Left ventricle myocardium inferior (tissue), 1 donor: ENCODE data around the gene FPGT. TPM values are rescaled to one million over a fixed set of nuclear protein-coding genes. Genes with fewer than 3 reads are reported as not detected.

Source experiments
- DNase-seq: peaks from one replicate; pipeline ENCODE4 v3.0.0-alpha.2; 2020
- H3K27ac ChIP-seq: fragments of 200-600 bp; replicated peaks from 2 replicates; pipeline ENCODE4 v1.8.0; 2021
- H3K27me3 ChIP-seq: fragments of 200-600 bp; 2 replicates; pipeline ENCODE4 v1.8.0; 2021; ENCODE audit warnings: low read depth
- H3K36me3 ChIP-seq: fragments of 200-600 bp; 2 replicates; pipeline ENCODE4 v1.8.0; 2021
- H3K4me1 ChIP-seq: fragments of 200-600 bp; 2 replicates; pipeline ENCODE4 v1.8.0; 2021
- H3K4me3 ChIP-seq: fragments of 200-600 bp; 2 replicates; pipeline ENCODE4 v1.8.0; 2021; ENCODE audit warnings: mild to moderate bottlenecking, moderate library complexity
- H3K9me3 ChIP-seq: fragments of 200-600 bp; replicated peaks from 2 replicates; pipeline ENCODE4 v1.8.0; 2021
- intact Hi-C: fragments of 100-400 bp; cut with micrococcal nuclease; formaldehyde crosslinking; loops from one replicate; pipeline ENCODE4 v1.11.0; 2022
- total RNA-seq: library from RNA; stranded (reverse); fragmentation: NEBNext Ultra II Directional; extraction: Animal tissue kit (Norgen Biotek cat#: 25700); gene quantifications from one replicate; pipeline ENCODE4 v1.2.1, GENCODE V29; 2021
- TF ChIP-seq, protein P1 (sequence below): fragments of 200-600 bp; IDR thresholded peaks from 2 replicates; pipeline ENCODE4 v1.8.0; 2021; ENCODE audit warnings: antibody characterized with exemption, mild to moderate bottlenecking, borderline replicate concordance
- donor health status: DM: no; HTN: yes; CAD: no; lungs with severe emphysema.

Gene FPGT
- total RNA-seq, 1 donor from 2014 or later: 10.3 TPM

DNA sequence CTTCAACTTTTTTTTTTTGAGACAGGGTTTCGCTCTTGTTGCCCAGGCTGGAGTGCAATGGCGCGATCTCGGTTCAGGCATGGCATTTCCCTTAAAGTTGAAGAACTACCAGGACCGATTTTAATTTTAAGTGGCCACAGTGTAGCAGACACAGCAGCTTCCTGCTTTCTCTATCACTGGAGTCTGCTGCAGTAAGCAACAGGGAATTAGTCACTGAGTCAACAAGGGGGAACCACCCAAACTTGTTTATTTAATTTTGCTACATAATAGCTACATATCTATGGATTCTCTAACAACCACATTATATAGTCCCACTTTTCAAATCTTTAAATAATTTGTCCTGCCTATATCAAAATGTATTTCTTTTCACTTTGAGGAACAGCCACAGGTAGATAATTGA lies 24.7 kb downstream of the FPGT start:
- TF ChIP-seq, protein P1, sequence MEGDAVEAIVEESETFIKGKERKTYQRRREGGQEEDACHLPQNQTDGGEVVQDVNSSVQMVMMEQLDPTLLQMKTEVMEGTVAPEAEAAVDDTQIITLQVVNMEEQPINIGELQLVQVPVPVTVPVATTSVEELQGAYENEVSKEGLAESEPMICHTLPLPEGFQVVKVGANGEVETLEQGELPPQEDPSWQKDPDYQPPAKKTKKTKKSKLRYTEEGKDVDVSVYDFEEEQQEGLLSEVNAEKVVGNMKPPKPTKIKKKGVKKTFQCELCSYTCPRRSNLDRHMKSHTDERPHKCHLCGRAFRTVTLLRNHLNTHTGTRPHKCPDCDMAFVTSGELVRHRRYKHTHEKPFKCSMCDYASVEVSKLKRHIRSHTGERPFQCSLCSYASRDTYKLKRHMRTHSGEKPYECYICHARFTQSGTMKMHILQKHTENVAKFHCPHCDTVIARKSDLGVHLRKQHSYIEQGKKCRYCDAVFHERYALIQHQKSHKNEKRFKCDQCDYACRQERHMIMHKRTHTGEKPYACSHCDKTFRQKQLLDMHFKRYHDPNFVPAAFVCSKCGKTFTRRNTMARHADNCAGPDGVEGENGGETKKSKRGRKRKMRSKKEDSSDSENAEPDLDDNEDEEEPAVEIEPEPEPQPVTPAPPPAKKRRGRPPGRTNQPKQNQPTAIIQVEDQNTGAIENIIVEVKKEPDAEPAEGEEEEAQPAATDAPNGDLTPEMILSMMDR: no peak
- intact Hi-C loops: no loop called here
- H3K27me3 ChIP-seq: no peaks in the 10 kb centered on the region

DNA sequence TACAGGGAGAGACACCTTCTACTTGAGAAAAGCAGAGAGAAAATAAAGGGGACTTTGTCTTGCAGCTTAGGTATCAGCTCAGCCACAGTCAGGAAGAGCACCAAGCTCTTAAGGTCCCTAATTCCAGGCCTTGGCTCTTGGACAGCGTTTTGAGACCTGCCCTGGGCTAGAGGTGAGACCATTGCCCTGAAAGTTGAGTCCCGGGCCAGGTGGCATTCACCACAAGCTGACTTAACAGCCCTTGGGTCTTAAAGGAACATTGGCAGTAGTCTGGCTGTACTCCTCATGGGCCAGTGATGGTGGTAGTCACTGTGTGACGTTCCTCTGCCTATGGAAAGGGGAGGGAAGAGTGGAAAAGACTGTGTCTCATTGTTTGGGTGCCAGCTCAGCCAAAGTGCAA lies 25.4 kb downstream of the FPGT start:
- no peak for DNase-seq
- TF ChIP-seq, protein P1: no peak
- Histone ChIP-seq H3K9me3 (peaks cover 31% of the 10 kb centered on the region), H3K36me3 (peaks cover 17% of the 10 kb centered on the region), H3K4me3 (no peak overlapping the region), H3K27ac (no peak overlapping the region), H3K27me3 (no peaks in the 10 kb centered on the region), H3K4me1 (no peaks in the 10 kb centered on the region)
- intact Hi-C loops: no loop called here

More for the DNA sequence above, 24.7 kb downstream of the FPGT start:
- no peak overlapping the region for H3K4me3 ChIP-seq
- no peak overlapping the region for H3K27ac ChIP-seq
- no peak for DNase-seq
- no peaks in the 10 kb centered on the region for H3K4me1 ChIP-seq
- peaks cover 24% of the 10 kb centered on the region for H3K9me3 ChIP-seq
- peaks cover 17% of the 10 kb centered on the region for H3K36me3 ChIP-seq

DNA sequence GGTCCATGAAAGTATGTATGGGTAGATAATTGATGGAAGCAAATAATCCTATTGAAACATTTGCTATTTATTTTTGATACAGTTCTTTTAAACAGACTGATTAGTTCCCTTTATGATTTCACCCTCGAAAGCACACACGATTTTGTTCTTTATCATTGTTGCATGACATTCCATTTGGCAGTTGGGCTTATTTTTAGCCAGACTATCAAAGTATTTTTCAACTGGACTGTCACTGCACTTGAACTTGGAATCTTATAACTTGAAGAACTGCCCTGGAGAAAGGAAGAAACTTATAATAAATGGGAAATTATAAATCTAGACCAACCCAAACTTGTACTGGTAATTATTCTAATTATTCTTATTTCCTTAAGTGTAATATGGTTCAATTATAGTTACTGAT lies 37.1 kb downstream of the FPGT start, which contains the start of gene TNNI3K:
TSS of gene TNNI3K (plus strand) at position 235 of the 400 bp plus-strand sequence. CDS start at position 300, 65 bp downstream.
- TF ChIP-seq, protein P1: no peak
- Histone ChIP-seq H3K9me3 (peaks cover 4% of the 10 kb centered on the region), H3K36me3 (peaks cover 10% of the 10 kb centered on the region), H3K4me3 (peak within 1 kb of the TSS; percentile 63), H3K27ac (peak within 1 kb of the TSS; percentile 79), H3K27me3 (no peaks in the 10 kb centered on the region), H3K4me1 (peaks cover 8% of the 10 kb centered on the region)
- intact Hi-C loops: no loop called here
- DNase-seq: no peak

DNA sequence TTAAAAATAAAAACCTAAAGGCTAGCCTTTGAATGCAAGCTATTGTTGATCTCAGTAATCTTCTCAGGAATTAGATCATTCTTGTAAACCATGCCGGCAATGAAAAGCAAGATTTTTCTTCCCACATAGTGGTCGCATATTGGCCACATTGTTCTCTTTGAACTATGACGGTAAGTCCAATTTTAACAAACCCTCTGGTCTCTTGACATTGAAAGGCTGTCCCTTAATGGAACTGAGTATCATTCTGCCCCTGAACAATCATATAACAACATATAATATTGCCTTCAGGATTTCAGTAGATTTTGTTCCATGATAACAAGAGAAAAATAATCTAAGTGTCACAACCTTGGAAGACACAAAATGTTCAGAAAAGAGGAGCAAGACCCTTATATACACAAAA lies 38.4 kb downstream of the FPGT start:
- H3K36me3 ChIP-seq: peaks cover 19% of the 10 kb centered on the region
- peak overlapping the region; percentile 63 for H3K4me3 ChIP-seq
- no peak for DNase-seq
- TF ChIP-seq, protein P1: no peak
- peaks cover 8% of the 10 kb centered on the region for H3K4me1 ChIP-seq
- no peaks in the 10 kb centered on the region for H3K27me3 ChIP-seq
- H3K27ac ChIP-seq: peak overlapping the region; percentile 79
- H3K9me3 ChIP-seq: peaks cover 7% of the 10 kb centered on the region
- intact Hi-C loops: no loop called here

DNA sequence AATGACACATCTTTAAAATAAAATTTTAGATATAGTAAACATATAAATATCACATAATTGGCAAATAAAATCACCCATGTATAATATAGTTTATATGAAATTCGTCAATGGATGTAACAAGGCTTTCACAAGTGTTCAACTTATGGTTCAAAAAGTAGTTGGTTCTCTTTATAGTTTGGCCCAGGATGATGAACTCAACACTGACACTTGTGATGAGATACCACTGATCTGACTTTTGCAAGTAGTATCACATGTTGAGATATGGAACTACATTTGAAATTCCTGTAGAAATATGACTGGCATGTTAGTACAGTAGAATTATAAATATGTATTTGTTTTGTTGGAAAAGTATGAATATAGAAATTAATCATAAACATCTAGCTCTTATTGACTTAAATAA lies 39.0 kb downstream of the FPGT start:
- no peaks in the 10 kb centered on the region for H3K27me3 ChIP-seq
- peak overlapping the region; percentile 79 for H3K27ac ChIP-seq
- peaks cover 19% of the 10 kb centered on the region for H3K36me3 ChIP-seq
- TF ChIP-seq, protein P1: no peak
- no peak for DNase-seq
- H3K4me1 ChIP-seq: peaks cover 8% of the 10 kb centered on the region
- intact Hi-C loops: no loop called here
- H3K4me3 ChIP-seq: peak overlapping the region; percentile 63
- H3K9me3 ChIP-seq: peaks cover 7% of the 10 kb centered on the region
